Sigmoid colon (tissue), 7 donors: ENCODE results near the gene SLC22A24. TPM values are rescaled to one million over a fixed set of nuclear protein-coding genes. Genes with fewer than 3 reads are reported as not detected.

Source experiments
- DNase-seq: peaks from one replicate; pipeline ENCODE4 v3.0.0-alpha.2; 2019
- H3K27ac ChIP-seq, 4 donors: fragments of 200-600 bp; sonication (generic); one replicate each; pipeline ENCODE4 v1.5.1; 2016 to 2019; ENCODE audit warnings: mild to moderate bottlenecking in 1 of 4
- H3K27me3 ChIP-seq, 3 donors: fragments of 200-600 bp; sonication (generic); one replicate each; pipeline ENCODE4 v1.5.1; 2019; ENCODE audit warnings: mild to moderate bottlenecking in 1 of 3
- H3K36me3 ChIP-seq, 4 donors: fragments of 200-600 bp; sonication (generic); one replicate each; pipeline ENCODE4 v1.5.1; 2016 to 2019
- H3K4me1 ChIP-seq, 4 donors: fragments of 200-600 bp; sonication (generic); one replicate each; pipeline ENCODE4 v1.5.1; 2017 to 2019
- H3K4me3 ChIP-seq, 4 donors: fragments of 200-600 bp; sonication (generic); one replicate each; pipeline ENCODE4 v1.5.1; 2017 to 2019; ENCODE audit warnings: mild to moderate bottlenecking in 2 of 4, moderate library complexity in 1 of 4
- H3K9me3 ChIP-seq, 4 donors: fragments of 200-600 bp in 3 of 4; sonication (generic) in 3 of 4; one replicate each; pipeline versions ENCODE4 v1.5.1 to v1.6.1; 2013 to 2019
- CTCF ChIP-seq, 4 experiments: fragments of 450-650 bp in 3 of 4; fragments of 200-600 bp in 1 of 4; IDR thresholded peaks; one replicate each; pipeline ENCODE4 v1.5.1; 2016 to 2019; ENCODE audit warnings: antibody characterized with exemption in 4 of 4, mild to moderate bottlenecking in 3 of 4, moderate library complexity in 2 of 4
- EP300 ChIP-seq, 4 donors: sonication (generic); formaldehyde crosslinking; IDR thresholded peaks; one replicate each; pipeline ENCODE4 v1.6.1; 2017; ENCODE audit warnings: antibody characterized with exemption in 4 of 4
- POLR2A ChIP-seq, 2 donors: fragments of 450-650 bp; IDR thresholded peaks; one replicate each; pipeline ENCODE4 v1.6.1; 2016; ENCODE audit warnings: antibody characterized with exemption in 2 of 2, mild to moderate bottlenecking in 2 of 2, moderate library complexity in 2 of 2
- POLR2AphosphoS5 ChIP-seq, 4 donors: sonication (generic); formaldehyde crosslinking; IDR thresholded peaks; one replicate each; pipeline ENCODE4 v1.6.1; 2017; ENCODE audit warnings: antibody characterized with exemption in 4 of 4
- WGBS, 2 donors: extraction: QIAGEN DNeasy Blood & Tissue Kit; methylation state at CpG; one replicate each; pipeline ENCODE4 v1.1.7; 2013; 5-methylcytosine and 5-hydroxymethylcytosine counted together
- intact Hi-C: fragments of 100-400 bp; cut with DNase I; formaldehyde crosslinking; loops from one replicate; pipeline ENCODE4 v1.15.1; 2023
- polyA plus RNA-seq, 3 donors: library from polyadenylated mRNA; stranded (reverse); fragments of 200-250 nt; gene quantifications; one replicate each; pipeline ENCODE4 v1.2.3, GENCODE V29; 2013
- total RNA-seq, 4 donors: library from RNA; depleted of rRNA; stranded (reverse); fragments of >200 nt; gene quantifications; one replicate each; pipeline ENCODE4 v1.1.0, GENCODE V29; 2016
- donor health status: healthy with polysubstance abuse.
- donor health status: Bipolar disorder and iron deficiency.
- donor health status: healthy.

SLC22A24 gene
- total RNA-seq (not detected), polyA plus RNA-seq (not detected)

GRCh38 chr11:63144121-63144520 lies at the start of gene SLC22A24:
TSS of gene SLC22A24 (minus strand) at chr11:63144221. CDS start at chr11:63143779, 442 bp downstream.
- Histone ChIP-seq H3K36me3 (no peaks in the 10 kb centered on the region), H3K27me3 (no peaks in the 10 kb centered on the region), H3K4me3 (no peak within 1 kb of the TSS), H3K27ac (no peak within 1 kb of the TSS), H3K4me1 (no peaks in the 10 kb centered on the region), H3K9me3 (no peaks in the 10 kb centered on the region)
- WGBS, 2 donors, result 16 to 63% methylated on average over 1 of the region's 1 CpG
- TF ChIP-seq EP300 (IDR thresholded peaks at IDR 0.05), result no peak
- no peak for TF ChIP-seq CTCF (IDR thresholded peaks at IDR 0.05)
- TF ChIP-seq POLR2A (IDR thresholded peaks at IDR 0.05), result no peak
- no peak for TF ChIP-seq POLR2AphosphoS5 (IDR thresholded peaks at IDR 0.05)
- no peak for DNase-seq
- intact Hi-C loops, result no loop called here

GRCh38 chr11:63180536-63180935 lies 36.5 kb upstream of the SLC22A24 start:
- TF ChIP-seq POLR2AphosphoS5 (IDR thresholded peaks at IDR 0.05) (no peak), POLR2A (IDR thresholded peaks at IDR 0.05) (no peak), EP300 (IDR thresholded peaks at IDR 0.05) (no peak), CTCF (IDR thresholded peaks at IDR 0.05) (no peak)
- Histone ChIP-seq H3K27ac (no peak overlapping the region), H3K4me3 (no peak overlapping the region), H3K9me3 (no peaks in the 10 kb centered on the region), H3K27me3 (no peaks in the 10 kb centered on the region), H3K4me1 (no peaks in the 10 kb centered on the region), H3K36me3 (no peaks in the 10 kb centered on the region)
- intact Hi-C loops, result no loop called here
- DNase-seq, result no peak
- 90 to 91% methylated on average over 1 of the region's 1 CpG for WGBS, 2 donors

- H3K4me3 ChIP-seq, result no peak overlapping the region
- TF ChIP-seq CTCF (IDR thresholded peaks at IDR 0.05) (no peak), EP300 (IDR thresholded peaks at IDR 0.05) (no peak), POLR2A (IDR thresholded peaks at IDR 0.05) (no peak), POLR2AphosphoS5 (IDR thresholded peaks at IDR 0.05) (no peak)
- H3K9me3 ChIP-seq, result no peaks in the 10 kb centered on the region
- 49 to 78% methylated on average over 1 of the region's 1 CpG for WGBS, 2 donors
- no peak for DNase-seq
- H3K27ac ChIP-seq, result no peak overlapping the region
- H3K4me1 ChIP-seq, result no peaks in the 10 kb centered on the region
- H3K36me3 ChIP-seq, result no peaks in the 10 kb centered on the region
- H3K27me3 ChIP-seq, result no peaks in the 10 kb centered on the region
- intact Hi-C loops, result no loop called here
These were observed 35.5 kb upstream of the SLC22A24 start for GRCh38 chr11:63179432-63180041.

GRCh38 chr11:63177872-63178271 lies 33.9 kb upstream of the SLC22A24 start:
- Histone ChIP-seq H3K27me3 (no peaks in the 10 kb centered on the region), H3K36me3 (no peaks in the 10 kb centered on the region), H3K4me1 (no peaks in the 10 kb centered on the region), H3K4me3 (no peak overlapping the region), H3K27ac (no peak overlapping the region), H3K9me3 (no peaks in the 10 kb centered on the region)
- TF ChIP-seq POLR2A (IDR thresholded peaks at IDR 0.05) (no peak), CTCF (IDR thresholded peaks at IDR 0.05) (no peak), POLR2AphosphoS5 (IDR thresholded peaks at IDR 0.05) (no peak), EP300 (IDR thresholded peaks at IDR 0.05) (no peak)
- no peak for DNase-seq
- intact Hi-C loops, result no loop called here
- 89% methylated on average over 1 of the region's 1 CpG for WGBS, 2 donors
